Left hindlimb (tissue), 1 donor: Measurements from ENCODE around the gene IPMK.

Experiments
- DNase-seq: peaks from one replicate; pipeline ENCODE4 v3.0.0-alpha.2; 2018

Gene IPMK

GRCh38 chr10:58152673-58153263 lies 114.9 kb downstream of the IPMK start:
- DNase-seq = peak; percentile 30

DNA sequence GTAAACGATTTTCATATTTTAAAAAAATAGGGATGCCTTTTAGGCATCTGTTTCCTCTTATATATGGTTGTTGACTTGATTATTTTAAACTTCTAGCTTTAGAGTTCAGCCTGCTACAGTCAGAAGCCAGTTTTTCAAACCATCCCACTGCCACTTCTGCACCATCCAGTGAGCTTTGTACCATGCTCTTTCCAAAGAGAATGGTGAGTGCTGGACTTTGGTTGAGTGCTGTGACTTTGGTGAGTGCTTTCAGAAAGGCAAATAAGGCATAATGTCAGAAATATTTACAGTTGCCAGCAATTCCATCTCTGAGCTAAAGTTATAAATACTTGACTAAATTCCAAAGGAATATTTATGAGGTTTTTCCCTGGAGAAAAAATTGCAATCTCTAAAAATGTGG lies 117.4 kb downstream of the IPMK start:
- DNase-seq = no peak

DNA sequence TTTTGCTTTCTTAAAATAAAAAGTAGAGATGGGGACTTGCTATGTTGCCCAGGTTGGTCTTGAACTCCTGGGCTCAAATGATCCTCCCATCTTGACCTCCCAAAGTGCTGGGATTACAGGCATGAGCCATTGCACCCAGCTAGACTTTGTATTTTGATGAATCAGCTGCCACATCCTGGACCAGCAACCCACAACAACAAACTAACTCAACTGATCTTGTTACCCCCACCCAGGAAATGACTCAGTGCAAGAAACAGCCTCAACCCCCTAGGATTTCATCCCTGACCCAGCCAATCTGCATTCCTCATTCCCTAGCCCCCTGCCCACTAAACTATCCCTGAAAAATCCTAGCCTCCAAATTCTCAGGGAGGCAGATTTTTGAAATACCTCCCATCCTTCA lies 123.8 kb downstream of the IPMK start:
- no peak for DNase-seq
